H9 (cell line): ENCODE data around the gene HLF. TPM values are rescaled to one million over a fixed set of nuclear protein-coding genes. Genes with fewer than 3 reads are reported as not detected.

Source experiments
- DNase-seq: peaks from one replicate; pipeline ENCODE4 v3.0.0-alpha.2; 2017
- H2AFZ ChIP-seq: one replicate; pipeline ENCODE4 v1.6.1; 2013; ENCODE audit warnings: mild to moderate bottlenecking, low read length, control low read depth, moderate library complexity
- H2AK5ac ChIP-seq: 2 replicates; pipeline ENCODE4 v1.6.1; 2013; ENCODE audit warnings: low read length, control low read depth, mixed read lengths; ENCODE audit not compliant: insufficient read length
- H2BK120ac ChIP-seq: one replicate; pipeline ENCODE4 v1.6.1; 2013; ENCODE audit warnings: low read depth, mild to moderate bottlenecking, low read length, control low read depth, inconsistent platforms; ENCODE audit not compliant: poor library complexity, severe bottlenecking
- H2BK12ac ChIP-seq: 2 replicates; pipeline ENCODE4 v1.6.1; 2013; ENCODE audit warnings: low read length, control low read depth, mixed read lengths, low read depth; ENCODE audit not compliant: insufficient read length
- H2BK15ac ChIP-seq: 2 replicates; pipeline ENCODE4 v1.6.1; 2013; ENCODE audit warnings: low read depth, low read length, control low read depth
- H2BK20ac ChIP-seq: one replicate; pipeline ENCODE4 v1.6.1; 2013; ENCODE audit warnings: low read depth, mild to moderate bottlenecking, low read length, control low read depth, inconsistent platforms; ENCODE audit not compliant: poor library complexity, severe bottlenecking
- H2BK5ac ChIP-seq: 2 replicates; pipeline ENCODE4 v1.6.1; 2013; ENCODE audit warnings: low read length, control low read depth, mixed read lengths; ENCODE audit not compliant: insufficient read length
- H3K14ac ChIP-seq: 2 replicates; pipeline ENCODE4 v1.6.1; 2013; ENCODE audit warnings: low read length, control low read depth; ENCODE audit not compliant: insufficient read depth
- H3K18ac ChIP-seq: 2 replicates; pipeline ENCODE4 v1.6.1; 2013; ENCODE audit warnings: low read depth, mild to moderate bottlenecking, mixed read lengths, low read length, control low read depth; ENCODE audit not compliant: insufficient read length
- H3K23ac ChIP-seq: 2 replicates; pipeline ENCODE4 v1.6.1; 2013; ENCODE audit warnings: low read length, control low read depth, mixed read lengths, low read depth; ENCODE audit not compliant: insufficient read length
- H3K23me2 ChIP-seq: 2 replicates; pipeline ENCODE4 v1.6.1; 2013; ENCODE audit warnings: low read depth, mild to moderate bottlenecking, mixed read lengths, low read length, control low read depth; ENCODE audit not compliant: insufficient read length, poor library complexity, severe bottlenecking
- H3K27ac ChIP-seq: 2 replicates; pipeline ENCODE4 v1.5.1; 2013; ENCODE audit warnings: low read length, control low read depth, mixed read lengths, low read depth; ENCODE audit not compliant: insufficient read length
- H3K27me3 ChIP-seq: 2 replicates; pipeline ENCODE4 v1.6.1; 2013; ENCODE audit warnings: low read length, control low read depth, inconsistent platforms; ENCODE audit not compliant: insufficient read depth
- H3K4ac ChIP-seq: 2 replicates; pipeline ENCODE4 v1.6.1; 2013; ENCODE audit warnings: low read depth, mild to moderate bottlenecking, control low read depth, inconsistent platforms, low read length, moderate library complexity
- H3K4me1 ChIP-seq: 2 replicates; pipeline ENCODE4 v1.6.1; 2013; ENCODE audit warnings: low read length, control low read depth, inconsistent platforms; ENCODE audit not compliant: insufficient read depth
- H3K4me2 ChIP-seq: 2 replicates; pipeline ENCODE4 v1.6.1; 2013; ENCODE audit warnings: low read length, control low read depth, mixed read lengths; ENCODE audit not compliant: insufficient read length, insufficient read depth
- H3K56ac ChIP-seq: 2 replicates; pipeline ENCODE4 v1.6.1; 2013; ENCODE audit warnings: low read depth, mild to moderate bottlenecking, mixed read lengths, low read length, control low read depth; ENCODE audit not compliant: insufficient read length
- H3K79me1 ChIP-seq: 2 replicates; pipeline ENCODE4 v1.6.1; 2013; ENCODE audit warnings: low read depth, mild to moderate bottlenecking, moderate library complexity, low read length, control low read depth, inconsistent platforms; ENCODE audit not compliant: insufficient read depth, poor library complexity, severe bottlenecking
- H3K79me2 ChIP-seq: 2 replicates; pipeline ENCODE4 v1.6.1; 2013; ENCODE audit warnings: low read length, control low read depth, inconsistent platforms; ENCODE audit not compliant: insufficient read depth
- H3K9ac ChIP-seq: 2 replicates; pipeline ENCODE4 v1.6.1; 2013; ENCODE audit warnings: low read length, control low read depth, mixed read lengths; ENCODE audit not compliant: insufficient read length; ENCODE audit errors: extremely low read depth
- H3K9me3 ChIP-seq: one replicate; pipeline ENCODE4 v1.6.1; 2013; ENCODE audit warnings: low read depth, low read length, inconsistent platforms; ENCODE audit not compliant: control insufficient read depth
- H3T11ph ChIP-seq: one replicate; pipeline ENCODE4 v1.6.1; 2013; ENCODE audit warnings: mild to moderate bottlenecking, low read length, control low read depth, inconsistent platforms
- H4K20me1 ChIP-seq: one replicate; pipeline ENCODE4 v1.6.1; 2013; ENCODE audit not compliant: control insufficient read depth, insufficient read length, insufficient read depth
- H4K5ac ChIP-seq: 2 replicates; pipeline ENCODE4 v1.6.1; 2013; ENCODE audit warnings: low read depth, mild to moderate bottlenecking, mixed read lengths, low read length, control low read depth; ENCODE audit not compliant: insufficient read length
- H4K8ac ChIP-seq: replicated peaks from 2 replicates; pipeline ENCODE4 v1.6.1; 2013; ENCODE audit warnings: low read length, control low read depth, mixed read lengths, low read depth; ENCODE audit not compliant: insufficient read length
- H4K91ac ChIP-seq: 2 replicates; pipeline ENCODE4 v1.6.1; 2013; ENCODE audit warnings: low read depth, mild to moderate bottlenecking, moderate library complexity, mixed read lengths, low read length, control low read depth; ENCODE audit not compliant: insufficient read length
- H3K27ac Mint-ChIP-seq, 3 experiments: 2 replicates in 2 of 3; 3 replicates in 1 of 3; pipeline ENCODE4 v1.8.0; 2020 to 2021; ENCODE audit warnings: mixed read lengths in 3 of 3, mild to moderate bottlenecking in 1 of 3, moderate library complexity in 1 of 3
- H3K27me3 Mint-ChIP-seq: 2 replicates; pipeline ENCODE4 v1.8.0; 2021; ENCODE audit warnings: low read depth, mild to moderate bottlenecking, moderate library complexity, mixed read lengths
- H3K36me3 Mint-ChIP-seq, 3 experiments: 2 replicates in 2 of 3; 3 replicates in 1 of 3; pipeline ENCODE4 v1.8.0; 2020 to 2021; ENCODE audit warnings: low read depth in 3 of 3, mixed read lengths in 3 of 3; ENCODE audit not compliant: insufficient read depth in 1 of 3
- H3K4me1 Mint-ChIP-seq, 2 experiments: 2 replicates each; pipeline ENCODE4 v1.8.0; 2020; ENCODE audit warnings: mixed read lengths in 2 of 2
- H3K4me3 Mint-ChIP-seq, 2 experiments: 2 replicates in 1 of 2; 3 replicates in 1 of 2; pipeline ENCODE4 v1.8.0; 2020 to 2021; ENCODE audit warnings: mild to moderate bottlenecking in 2 of 2, mixed read lengths in 2 of 2, moderate library complexity in 1 of 2
- H3K9me3 Mint-ChIP-seq, 2 experiments: 2 replicates in 1 of 2; 3 replicates in 1 of 2; pipeline ENCODE4 v1.8.0; 2020; ENCODE audit warnings: mild to moderate bottlenecking in 2 of 2, mixed read lengths in 2 of 2, moderate library complexity in 1 of 2
- CTCF ChIP-seq: fragments of 200-600 bp; sonication (generic); conservative IDR thresholded peaks from 3 replicates; pipeline ENCODE4 v1.8.0; 2021; ENCODE audit warnings: antibody characterized with exemption, mild to moderate bottlenecking
- WGBS: extraction: QIAGEN DNeasy Blood & Tissue Kit; methylation state at CpG from one replicate; pipeline ENCODE4 v1.1.7; 2013; ENCODE audit warnings: missing lambda C conversion rate, low lambda C conversion rate, mixed read lengths; ENCODE audit not compliant: insufficient read length; ENCODE audit errors: extremely low coverage; 5-methylcytosine and 5-hydroxymethylcytosine counted together
- total RNA-seq: library from RNA; stranded (reverse); gene quantifications from 2 replicates; pipeline ENCODE4 v1.2.1, GENCODE V29; 2021

Gene HLF
- total RNA-seq, 1 experiment from 2014 or later: 0.17 TPM

DNA sequence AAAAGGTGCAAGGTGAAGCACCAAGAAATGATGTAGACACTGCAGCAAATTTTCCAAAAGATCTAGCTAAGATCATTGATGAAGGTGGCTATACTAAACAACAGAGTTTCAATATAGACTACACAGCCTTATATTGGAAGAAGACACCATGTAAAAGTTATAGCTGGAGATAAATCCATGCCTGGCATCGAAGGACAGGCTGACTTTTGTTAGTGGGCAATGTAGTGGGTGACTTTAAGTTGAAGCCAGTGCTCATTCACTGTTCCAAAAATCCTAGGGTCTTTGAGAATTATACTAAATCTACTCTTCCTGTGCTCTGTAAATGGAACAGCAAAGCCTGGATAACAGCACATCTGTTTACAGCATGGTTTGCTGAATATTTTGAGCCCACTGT is 26.4 kb downstream of the HLF start:
- H3K4me1 Mint-ChIP-seq: 0 out of 4 replicates have a peak, but pooled peaks cover 0 to 2% of the 10 kb centered on the region in 2 experiments
- H3K4me1 ChIP-seq: no peaks in the 10 kb centered on the region
- H3K56ac ChIP-seq: no peak overlapping the region
- DNase-seq: no peak
- H4K5ac ChIP-seq: no peak overlapping the region
- no peak overlapping the region for H4K91ac ChIP-seq
- no peak overlapping the region for H2BK20ac ChIP-seq
- no peaks in the 10 kb centered on the region for H4K20me1 ChIP-seq
- H3K27me3 Mint-ChIP-seq: no peaks in the 10 kb centered on the region
- no CpG with 5 or more reads among the region's 1 CpG for WGBS
- H2BK12ac ChIP-seq: no peak overlapping the region
- H3K79me1 ChIP-seq: no peaks in the 10 kb centered on the region
- no peak overlapping the region for H2AK5ac ChIP-seq
- H2AFZ ChIP-seq: no peak overlapping the region
- no peak overlapping the region for H3T11ph ChIP-seq
- no peak overlapping the region for H4K8ac ChIP-seq
- no peak overlapping the region for H2BK15ac ChIP-seq
- H2BK120ac ChIP-seq: no peak overlapping the region
- no peak overlapping the region for H3K23ac ChIP-seq
- no peak for TF ChIP-seq CTCF
- H3K4me2 ChIP-seq: no peak overlapping the region
- peaks cover 0 to 3% of the 10 kb centered on the region in 2 experiments; a peak in 1 of 5 replicates for H3K9me3 Mint-ChIP-seq
- no peaks in the 10 kb centered on the region for H3K23me2 ChIP-seq
- no peak overlapping the region for H3K14ac ChIP-seq
- no peak overlapping the region for H3K27ac Mint-ChIP-seq
- H3K27ac ChIP-seq: no peak overlapping the region
- no peak overlapping the region for H3K4me3 Mint-ChIP-seq
- H3K36me3 Mint-ChIP-seq: no peaks in the 10 kb centered on the region
- H3K79me2 ChIP-seq: no peaks in the 10 kb centered on the region
- no peaks in the 10 kb centered on the region for H3K9me3 ChIP-seq
- no peak overlapping the region for H3K18ac ChIP-seq
- no peak overlapping the region for H3K4ac ChIP-seq
- no peaks in the 10 kb centered on the region for H3K27me3 ChIP-seq
- H3K9ac ChIP-seq: no peak overlapping the region
- H2BK5ac ChIP-seq: no peak overlapping the region
